ENCODE results near the gene SHROOM3.

SHROOM3 gene

DNA sequence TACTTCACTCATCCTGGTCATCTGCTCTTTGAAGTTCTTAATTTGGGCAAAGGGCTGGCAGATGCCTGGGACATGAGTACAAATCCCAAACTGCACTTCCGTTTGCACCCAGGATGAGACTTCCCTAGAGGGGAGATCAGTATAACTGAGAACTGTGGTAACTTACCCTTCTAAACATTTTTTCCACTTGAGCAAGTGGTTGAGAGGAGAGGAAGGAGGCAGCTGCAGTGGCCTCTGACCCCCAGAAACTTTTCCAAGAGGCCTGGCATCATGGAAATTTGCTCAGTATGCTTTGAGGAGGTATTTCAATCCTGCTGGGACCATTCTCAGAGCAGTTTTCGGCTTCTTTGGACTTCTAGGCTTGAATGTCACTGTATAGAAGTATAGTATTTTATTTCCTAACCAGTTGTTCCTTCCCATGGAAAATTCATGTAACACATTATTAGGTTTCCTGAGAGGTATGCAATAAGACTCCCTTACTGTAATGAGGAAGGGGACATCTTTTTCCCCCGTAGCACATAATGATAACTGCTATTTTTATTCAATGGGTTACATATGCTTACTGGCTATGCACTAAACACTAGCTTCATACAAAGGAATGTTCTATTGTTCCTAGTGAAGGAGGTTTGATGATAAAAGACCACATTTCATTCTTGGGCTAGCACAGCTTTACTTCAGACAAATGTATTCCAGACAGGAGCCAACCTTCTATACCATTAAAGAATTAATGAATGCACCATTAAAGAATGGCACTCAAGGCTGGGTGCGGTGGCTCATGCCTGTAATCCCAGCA lies 129.3 kb downstream of the SHROOM3 start:
- DNase-seq (ENCODE audit: low read depth in 1 of 2, low spot score in 1 of 2) = no peak

DNA sequence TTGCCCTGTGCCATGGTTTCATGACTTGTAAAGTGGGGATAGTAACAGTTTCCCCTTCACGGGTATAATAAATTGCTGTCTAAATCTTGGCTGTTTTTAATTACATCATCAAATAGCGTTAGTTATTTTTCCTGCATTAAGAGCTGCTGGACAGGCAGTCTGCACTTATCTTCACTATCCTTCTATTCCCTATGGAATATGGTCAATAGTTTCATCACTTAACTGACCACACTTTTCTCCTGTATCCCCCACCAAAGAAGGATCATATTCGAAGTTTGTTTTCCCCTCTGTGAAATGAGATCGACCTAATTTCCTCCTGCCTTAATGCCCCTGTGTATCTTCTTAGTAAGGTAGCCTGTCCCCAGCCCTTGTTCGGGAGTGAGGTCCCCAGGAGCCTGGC lies 133.2 kb downstream of the SHROOM3 start:
- DNase-seq (ENCODE audit: low read depth in 1 of 2, low spot score in 1 of 2) = no peak

DNA sequence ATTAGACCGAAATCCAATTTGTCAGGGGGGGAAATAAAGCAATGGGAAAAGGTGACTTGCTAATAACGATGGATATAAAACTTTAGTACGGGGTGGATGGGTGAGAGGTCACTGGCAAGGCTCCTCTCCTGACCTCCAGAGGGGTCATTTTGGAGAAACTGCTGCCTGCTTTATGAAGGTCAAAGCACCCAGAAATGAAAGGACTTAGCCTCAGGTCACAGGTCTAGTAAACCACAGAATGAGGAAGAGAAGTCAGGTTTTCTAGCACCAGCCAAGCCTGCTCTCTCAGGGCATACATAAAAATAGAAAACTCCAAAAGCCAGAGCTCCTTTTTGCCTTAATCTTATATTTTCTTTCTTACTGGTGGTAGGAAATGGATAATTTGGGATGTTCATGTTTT lies 134.2 kb downstream of the SHROOM3 start:
- no peak for DNase-seq (ENCODE audit: low read depth in 1 of 2, low spot score in 1 of 2)

GRCh38 chr4:76569706-76570105 lies 134.7 kb downstream of the SHROOM3 start:
- no peak for DNase-seq (ENCODE audit: low read depth in 1 of 2, low spot score in 1 of 2)

DNA sequence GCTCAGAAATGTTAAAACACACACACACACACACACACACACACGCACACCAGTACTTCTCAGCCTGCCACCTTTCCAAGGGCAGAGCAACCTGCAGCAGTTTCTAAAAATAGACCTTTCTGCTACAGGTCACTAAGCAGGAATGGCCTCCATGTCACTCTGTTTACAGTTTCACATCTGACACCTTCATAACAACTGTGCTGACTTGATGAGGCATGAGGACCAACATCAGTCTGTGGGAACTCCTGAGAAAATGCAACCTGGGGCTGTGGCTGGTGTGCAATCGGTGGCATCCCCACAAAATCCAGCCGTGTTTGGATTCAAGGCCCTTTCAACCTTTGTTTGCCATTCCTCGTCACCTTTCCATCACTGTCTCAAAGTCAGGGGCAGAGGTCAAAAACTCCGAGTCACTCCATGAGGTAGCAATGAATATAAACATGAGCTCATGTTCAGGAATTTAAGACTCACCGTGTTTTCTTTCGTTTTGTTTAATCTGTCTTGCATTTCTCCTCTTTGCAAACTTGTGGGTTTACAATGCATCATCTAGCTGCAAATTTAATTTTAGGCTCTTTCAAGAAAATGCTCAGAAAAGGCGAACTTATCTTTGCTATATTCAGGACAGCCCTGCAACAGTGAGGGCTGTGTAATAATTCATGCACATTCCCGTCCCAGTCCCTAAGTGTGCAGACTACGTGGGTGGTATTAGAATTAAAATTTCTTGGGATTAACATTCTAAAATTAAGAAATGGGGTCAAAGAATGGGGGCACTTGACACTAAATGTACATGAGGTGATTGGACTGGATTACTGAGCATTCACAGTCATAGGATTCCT lies 135.3 kb downstream of the SHROOM3 start:
- DNase-seq (ENCODE audit: low read depth in 1 of 2, low spot score in 1 of 2) = no peak

DNA sequence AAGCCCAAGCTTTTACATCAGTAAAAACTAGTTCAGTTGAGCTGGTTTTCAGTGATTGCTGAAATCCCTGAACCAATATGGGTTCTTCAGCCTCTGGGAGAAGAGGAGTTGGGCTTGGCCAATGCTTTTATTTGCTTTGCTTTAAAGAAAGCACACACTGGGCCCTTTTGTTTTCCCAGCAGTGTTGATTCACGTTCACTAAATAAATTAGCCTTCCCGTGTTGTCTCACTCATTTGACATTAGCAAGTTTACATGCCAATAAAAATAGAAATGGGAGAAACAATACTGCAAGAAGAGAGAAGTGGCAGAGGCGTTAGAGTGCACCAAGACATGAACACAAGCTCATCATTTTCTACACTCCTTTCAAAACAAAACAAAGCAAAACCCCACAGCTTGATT lies 136.2 kb downstream of the SHROOM3 start:
- DNase-seq (ENCODE audit: low read depth in 1 of 2, low spot score in 1 of 2) = no peak

- no peak for DNase-seq (ENCODE audit: low read depth in 1 of 2, low spot score in 1 of 2)
Measured at GRCh38 chr4:76572224-76572623, 137.2 kb downstream of the SHROOM3 start.

DNA sequence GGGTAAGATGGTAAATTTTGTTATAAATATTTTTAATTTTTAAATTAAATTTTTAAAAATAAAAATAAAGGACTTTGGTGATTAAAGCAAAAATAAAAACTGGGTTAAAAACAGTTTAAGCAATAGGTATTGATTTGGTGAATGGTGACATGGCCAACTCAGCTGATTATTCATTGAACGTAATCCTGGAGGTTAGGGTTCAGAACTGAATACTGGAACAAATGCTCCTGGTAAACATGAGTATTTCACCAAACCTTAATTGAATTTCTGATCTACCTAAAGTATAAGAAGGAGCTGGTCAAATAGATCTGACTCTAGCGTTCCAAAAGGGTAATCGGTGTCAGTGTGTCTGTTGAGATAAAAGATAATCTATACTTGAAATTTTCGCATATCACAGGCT lies 141.8 kb downstream of the SHROOM3 start:
- DNase-seq (ENCODE audit: low read depth in 1 of 2, low spot score in 1 of 2) = no peak

GRCh38 chr4:76578002-76578560 lies 143.1 kb downstream of the SHROOM3 start:
- no peak for DNase-seq (ENCODE audit: low read depth in 1 of 2, low spot score in 1 of 2)

DNA sequence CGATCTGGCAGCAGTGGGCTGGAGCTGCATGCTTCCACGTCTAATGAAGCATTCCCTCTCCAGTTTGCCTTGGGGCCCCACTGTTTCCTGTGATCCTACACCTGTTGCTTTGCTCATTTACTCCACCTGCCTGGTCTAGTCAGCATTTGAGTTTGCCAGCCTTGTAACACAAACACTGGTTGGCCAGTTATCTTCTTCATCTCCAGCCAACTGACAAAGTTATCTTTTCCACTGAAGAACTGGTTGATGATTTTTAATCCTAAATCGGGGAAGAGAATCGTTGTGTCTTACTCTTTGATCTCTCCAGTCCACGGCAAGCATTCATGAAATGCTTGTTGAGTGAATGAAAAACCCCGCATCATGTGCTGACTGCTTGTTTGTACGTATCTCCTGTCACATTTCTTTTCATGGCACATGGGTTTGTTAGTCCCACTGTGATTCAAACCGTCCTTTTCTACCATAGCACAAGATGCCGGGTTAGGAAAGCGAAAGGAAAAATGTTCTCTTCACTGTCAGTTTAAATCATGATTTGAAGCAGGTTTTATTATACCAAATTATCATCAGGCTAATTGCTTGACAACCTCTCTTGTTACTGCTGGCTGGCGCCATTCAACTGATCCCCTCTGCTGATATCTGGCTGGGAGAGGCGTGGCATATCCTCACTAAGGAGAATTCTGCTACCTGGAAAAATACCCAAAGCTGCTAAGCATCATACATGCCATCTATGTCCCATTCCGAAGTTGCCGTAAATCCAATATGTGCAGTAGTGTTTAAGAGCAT lies 144.8 kb downstream of the SHROOM3 start:
- no peak for DNase-seq (ENCODE audit: low read depth in 1 of 2, low spot score in 1 of 2)

- no peak for DNase-seq (ENCODE audit: low read depth in 1 of 2, low spot score in 1 of 2)
Measured at GRCh38 chr4:76581077-76581962, 146.3 kb downstream of the SHROOM3 start.

- no peak for DNase-seq (ENCODE audit: low read depth in 1 of 2, low spot score in 1 of 2)
Measured at GRCh38 chr4:76582074-76582816, 147.2 kb downstream of the SHROOM3 start.

- DNase-seq (ENCODE audit: low read depth in 1 of 2, low spot score in 1 of 2) = no peak
Measured at GRCh38 chr4:76582817-76583087, 147.7 kb downstream of the SHROOM3 start.

DNA sequence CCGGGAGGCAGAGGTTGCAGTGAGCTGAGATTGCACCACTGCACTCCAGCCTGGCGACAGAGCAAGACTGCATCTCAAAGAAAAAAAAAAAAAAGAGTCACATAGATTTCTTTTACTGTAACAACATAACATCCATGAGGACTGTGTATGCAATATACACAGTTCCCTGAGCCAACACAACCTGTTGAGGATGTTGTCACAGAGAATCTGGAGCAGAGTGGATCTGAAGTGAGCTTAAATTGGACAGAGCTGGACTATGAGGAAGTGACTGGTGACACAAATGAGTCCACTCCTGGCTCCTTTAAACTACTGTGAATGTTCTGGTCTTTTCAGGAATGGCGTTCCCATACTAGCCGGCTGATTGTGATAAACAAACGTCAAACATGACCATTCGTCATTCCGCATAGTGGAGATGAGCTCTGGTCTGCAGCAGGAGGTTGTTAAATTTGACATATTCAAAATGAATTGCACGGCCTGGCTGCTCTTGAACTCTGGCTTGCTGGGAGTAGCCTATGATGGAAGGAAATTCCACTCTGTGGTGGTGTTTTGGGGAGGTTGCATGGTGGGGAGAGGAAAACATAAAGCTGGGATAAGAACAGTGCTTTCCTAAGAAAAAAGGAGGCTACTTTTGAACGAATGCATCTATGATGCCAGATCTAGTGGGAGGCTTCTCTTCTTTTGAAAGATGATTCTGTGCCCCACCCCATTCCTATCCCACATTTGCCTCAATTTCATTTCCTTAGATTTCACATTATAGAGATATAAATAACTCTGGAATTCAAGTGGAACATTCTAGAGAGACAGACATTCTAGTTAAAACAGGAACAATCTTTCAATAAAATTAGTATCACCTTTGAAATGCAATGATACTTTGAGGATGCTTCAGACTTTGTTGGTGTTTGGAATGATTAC lies 149.5 kb downstream of the SHROOM3 start:
- DNase-seq (ENCODE audit: low read depth in 1 of 2, low spot score in 1 of 2) = no peak

- DNase-seq (ENCODE audit: low read depth in 1 of 2, low spot score in 1 of 2) = no peak
Measured at GRCh38 chr4:76585272-76585671, 150.2 kb downstream of the SHROOM3 start.

DNA sequence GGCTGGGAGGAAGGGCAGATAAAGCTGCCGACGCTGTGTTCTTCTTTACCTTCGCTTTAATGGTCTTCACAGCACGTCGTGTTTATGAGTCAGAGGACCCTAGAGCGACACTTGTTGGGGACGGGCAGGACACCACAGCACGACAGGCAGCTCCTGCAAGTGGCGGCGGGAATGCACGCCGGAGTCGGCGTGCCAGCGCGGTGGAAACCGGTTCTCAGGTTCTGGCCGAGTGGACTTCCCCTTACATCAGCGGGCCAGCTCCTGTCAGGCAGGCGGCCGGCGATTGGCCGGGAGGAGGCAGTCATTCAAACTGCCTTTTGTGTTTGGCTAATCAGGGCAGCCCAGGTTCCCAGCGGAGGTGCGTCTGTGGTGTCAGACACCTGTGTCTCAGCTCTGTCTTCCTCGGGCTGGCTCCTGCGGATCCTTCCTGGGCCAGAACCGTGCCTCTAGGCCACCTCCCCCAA lies 150.9 kb downstream of the SHROOM3 start:
- DNase-seq (ENCODE audit: low read depth in 1 of 2, low spot score in 1 of 2) = peak in 1 of 2 donors; percentile 1

DNA sequence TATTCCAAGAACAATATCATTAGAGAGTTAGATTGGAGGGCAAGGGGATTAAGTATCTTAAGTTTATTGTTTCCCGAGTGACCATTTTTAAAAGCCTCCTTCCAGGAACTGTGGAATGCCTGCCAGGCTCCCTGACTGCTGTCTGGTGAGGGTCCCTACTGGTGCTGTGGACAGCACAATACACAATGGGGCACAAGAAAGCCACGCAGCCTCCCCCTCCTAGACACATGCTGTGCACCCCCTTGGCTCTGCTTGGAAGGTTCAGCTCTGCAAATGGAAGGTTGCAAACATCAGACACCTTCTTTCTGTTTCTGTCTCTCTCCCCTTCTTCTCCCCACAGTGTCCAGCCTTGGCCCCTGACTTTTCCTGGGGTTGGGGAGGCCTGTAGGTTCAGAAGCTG lies 153.2 kb downstream of the SHROOM3 start:
- no peak for DNase-seq (ENCODE audit: low read depth in 1 of 2, low spot score in 1 of 2)

DNA sequence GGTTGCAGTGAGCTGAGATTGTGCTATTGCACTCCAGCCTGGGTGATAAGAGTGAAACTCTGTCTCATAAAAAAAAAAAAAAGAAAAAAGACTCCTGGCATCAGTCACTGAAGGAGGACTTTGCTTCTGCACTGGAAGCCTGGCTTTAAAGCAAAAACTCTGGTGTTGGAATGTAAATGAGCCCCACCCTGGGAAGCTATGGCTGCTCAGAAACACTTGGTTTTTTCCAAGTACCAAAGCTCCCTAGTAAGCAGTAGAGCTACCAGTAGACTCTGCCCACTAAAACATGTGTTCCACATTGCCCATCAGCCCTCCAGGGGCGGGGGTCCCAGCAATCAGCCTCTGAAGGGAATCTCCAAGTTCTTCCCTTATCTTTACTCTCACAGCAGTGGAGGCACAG lies 154.4 kb downstream of the SHROOM3 start:
- DNase-seq (ENCODE audit: low read depth in 1 of 2, low spot score in 1 of 2) = no peak
